ENCODE results near the gene SPATC1L. TPM values are rescaled to one million over a fixed set of nuclear protein-coding genes. Genes with fewer than 3 reads are reported as not detected.
"Not testable (repeated sequence)": the region's sequence is repeated elsewhere in the genome, so short reads cannot be mapped to it uniquely, and the experiment has no call there.

Gene SPATC1L
- total RNA-seq, 1 donor from 2014 or later: 5.2 TPM

- Histone ChIP-seq H3K4me1 (no peaks in the 10 kb centered on the region), H3K4me3 (no peak overlapping the region), H3K27me3 (no peaks in the 10 kb centered on the region), H3K9me3 (no peaks in the 10 kb centered on the region), H3K36me3 (no peaks in the 10 kb centered on the region), H3K27ac (no peak overlapping the region)
- intact Hi-C loops (cut with DNase I): no loop called here
- DNase-seq (ENCODE audit: extremely low spot score in 2 of 2): peak; percentile 72 to 93
- TF ChIP-seq POLR2AphosphoS5 (IDR thresholded peaks at IDR 0.05; ENCODE audit: insufficient read depth in 1 of 2, low read depth in 1 of 2): no peak
These were observed 11.3 kb downstream of the SPATC1L start for GRCh38 chr21:46172863-46173528.

GRCh38 chr21:46171996-46172862 lies 12.0 kb downstream of the SPATC1L start:
- Histone ChIP-seq H3K27me3 (no peaks in the 10 kb centered on the region), H3K4me3 (no peak overlapping the region), H3K4me1 (no peaks in the 10 kb centered on the region), H3K36me3 (no peaks in the 10 kb centered on the region), H3K27ac (no peak overlapping the region), H3K9me3 (no peaks in the 10 kb centered on the region)
- intact Hi-C loops (cut with DNase I): no loop called here
- peak in 1 of 2 donors; percentile 83 for DNase-seq (ENCODE audit: extremely low spot score in 2 of 2)
- TF ChIP-seq CTCF (IDR thresholded peaks at IDR 0.05) (no peak), POLR2AphosphoS5 (IDR thresholded peaks at IDR 0.05; ENCODE audit: insufficient read depth in 1 of 2, low read depth in 1 of 2) (no peak), POLR2A (IDR thresholded peaks at IDR 0.05) (no peak)

DNA sequence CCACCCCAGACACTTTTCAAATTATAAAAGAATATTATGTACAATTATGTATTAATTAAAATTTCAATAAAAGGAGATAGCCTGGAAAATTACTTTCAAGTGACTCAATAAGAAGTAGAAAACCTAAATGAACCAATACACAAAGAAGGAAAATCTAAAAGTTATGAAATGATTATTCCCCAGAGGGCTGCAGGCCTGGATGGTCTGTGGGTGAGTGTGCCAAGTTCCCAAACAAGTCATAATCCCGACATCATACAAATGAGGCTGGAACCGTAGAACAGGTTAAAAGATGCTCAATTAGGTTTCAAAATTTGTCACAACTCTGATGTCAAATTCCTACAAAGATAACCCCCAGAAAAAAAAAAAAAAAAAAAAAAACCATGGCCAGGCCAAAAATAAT lies 12.7 kb downstream of the SPATC1L start:
- Histone ChIP-seq H3K36me3 (no peaks in the 10 kb centered on the region), H3K9me3 (no peaks in the 10 kb centered on the region), H3K4me3 (no peak overlapping the region), H3K27ac (no peak overlapping the region), H3K27me3 (no peaks in the 10 kb centered on the region), H3K4me1 (no peaks in the 10 kb centered on the region)
- TF ChIP-seq POLR2A (IDR thresholded peaks at IDR 0.05) (no peak), CTCF (IDR thresholded peaks at IDR 0.05) (no peak), POLR2AphosphoS5 (IDR thresholded peaks at IDR 0.05; ENCODE audit: insufficient read depth in 1 of 2, low read depth in 1 of 2) (no peak)
- DNase-seq (ENCODE audit: extremely low spot score in 2 of 2): no peak
- intact Hi-C loops (cut with DNase I): no loop called here

DNA sequence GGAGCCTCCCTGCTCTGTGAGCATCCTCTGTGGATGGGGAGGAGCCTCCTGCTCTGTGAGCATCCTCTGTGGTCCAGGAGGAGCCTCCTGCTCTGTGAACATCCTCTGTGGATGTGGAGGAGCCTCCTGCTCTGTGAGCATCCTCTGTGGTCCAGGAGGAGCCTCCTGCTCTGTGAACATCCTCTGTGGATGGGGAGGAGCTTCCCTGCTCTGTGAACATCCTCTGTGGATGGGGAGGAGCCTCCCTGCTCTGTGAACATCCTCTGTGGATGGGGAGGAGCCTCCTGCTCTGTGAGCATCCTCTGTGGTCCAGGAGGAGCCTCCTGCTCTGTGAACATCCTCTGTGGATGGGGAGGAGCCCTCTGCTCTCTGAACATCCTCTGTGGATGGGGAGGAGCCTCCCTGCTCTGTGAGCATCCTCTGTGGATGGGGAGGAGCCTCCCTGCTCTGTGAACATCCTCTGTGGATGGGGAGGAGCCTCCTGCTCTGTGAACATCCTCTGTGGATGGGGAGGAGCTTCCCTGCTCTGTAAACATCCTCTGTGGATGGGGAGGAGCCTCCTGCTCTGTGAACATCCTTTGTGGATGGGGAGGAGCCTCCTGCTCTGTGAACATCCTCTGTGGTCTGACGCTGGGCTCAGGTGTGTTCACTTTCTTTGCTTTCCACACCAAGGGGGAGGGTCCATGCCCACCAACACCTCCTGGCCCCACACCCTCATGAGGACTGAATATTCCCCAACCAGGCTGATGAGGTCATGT lies 13.6 kb downstream of the SPATC1L start:
- not testable (repeated sequence) for H3K9me3 ChIP-seq

GRCh38 chr21:46168659-46169386 lies 15.4 kb downstream of the SPATC1L start:
- intact Hi-C loops (cut with DNase I): no loop called here

More for the DNA sequence above, 13.6 kb downstream of the SPATC1L start:
- H3K4me1 ChIP-seq; H3K27ac ChIP-seq; H3K36me3 ChIP-seq; intact Hi-C loops (cut with DNase I); H3K27me3 ChIP-seq; DNase-seq (ENCODE audit: extremely low spot score in 2 of 2); H3K4me3 ChIP-seq: not testable (repeated sequence)

More at GRCh38 chr21:46168659-46169386, 15.4 kb downstream of the SPATC1L start:
- Histone ChIP-seq H3K27ac (no peak overlapping the region), H3K4me3 (no peak overlapping the region), H3K36me3 (no peaks in the 10 kb centered on the region), H3K4me1 (no peaks in the 10 kb centered on the region), H3K9me3 (no peaks in the 10 kb centered on the region), H3K27me3 (no peaks in the 10 kb centered on the region)
- TF ChIP-seq POLR2AphosphoS5 (IDR thresholded peaks at IDR 0.05; ENCODE audit: insufficient read depth in 1 of 2, low read depth in 1 of 2) (no peak), POLR2A (IDR thresholded peaks at IDR 0.05) (no peak), CTCF (IDR thresholded peaks at IDR 0.05) (no peak)
- no peak for DNase-seq (ENCODE audit: extremely low spot score in 2 of 2)
